ENCODE data around the gene KRT3. TPM values are rescaled to one million over a fixed set of nuclear protein-coding genes. Genes with fewer than 3 reads are reported as not detected.

Gene KRT3
- total and polyA plus RNA-seq, 4 donors, result not detected

GRCh38 chr12:52787324-52788191 is 8.4 kb downstream of the KRT3 start:
- no peak for DNase-seq (ENCODE audit: low spot score)
- 75% methylated on average over 6 of the region's 6 CpGs for WGBS
- Histone ChIP-seq H3K4me3 (ENCODE audit: low read depth in 1 of 3, low read length in 3 of 3) (no peak overlapping the region), H3K4me1 (ENCODE audit: control insufficient read depth in 4 of 4, insufficient read depth in 4 of 4, low read length in 3 of 4) (no peaks in the 10 kb centered on the region), H3K27me3 (ENCODE audit: control insufficient read depth in 4 of 4, insufficient read depth in 4 of 4, low read length in 3 of 4) (peaks cover 0 to 2% (median 0%) of the 10 kb centered on the region in 4 donors), H3K27ac (ENCODE audit: low read depth in 1 of 2, low read length in 2 of 2) (no peak overlapping the region), H3K9ac (ENCODE audit: low read depth in 1 of 2, low read length in 2 of 2) (no peak overlapping the region), H3K9me3 (ENCODE audit: control insufficient read depth in 4 of 4, low read length in 3 of 4) (no peaks in the 10 kb centered on the region), H3K36me3 (ENCODE audit: control insufficient read depth in 4 of 4, insufficient read depth in 3 of 4, low read depth in 1 of 4, low read length in 3 of 4) (no peaks in the 10 kb centered on the region)
- TF ChIP-seq RXRA (IDR thresholded peaks at IDR 0.05), result no peak
- TF ChIP-seq FOXA2 (IDR thresholded peaks at IDR 0.05), result no peak
- no peak for TF ChIP-seq HNF4G (IDR thresholded peaks at IDR 0.05)
- TF ChIP-seq YY1 (IDR thresholded peaks at IDR 0.05), result no peak
- no peak for TF ChIP-seq SP1 (IDR thresholded peaks at IDR 0.05)
- no peak for TF ChIP-seq EGR1 (IDR thresholded peaks at IDR 0.05; ENCODE audit: low read depth in 2 of 2)
- TF ChIP-seq GABPA (IDR thresholded peaks at IDR 0.05 in 1 of 2, conservative IDR thresholded peaks at IDR 0.05 in 1 of 2), result no peak
- TF ChIP-seq MAX (IDR thresholded peaks at IDR 0.05), result no peak
- TF ChIP-seq JUND (IDR thresholded peaks at IDR 0.05), result no peak
- TF ChIP-seq RAD21 (IDR thresholded peaks at IDR 0.05), result no peak

- Histone ChIP-seq H3K4me1 (ENCODE audit: control insufficient read depth in 4 of 4, insufficient read depth in 4 of 4, low read length in 3 of 4) (no peaks in the 10 kb centered on the region), H3K27ac (ENCODE audit: low read depth in 1 of 2, low read length in 2 of 2) (no peak overlapping the region), H3K9me3 (ENCODE audit: control insufficient read depth in 4 of 4, low read length in 3 of 4) (no peaks in the 10 kb centered on the region), H3K4me3 (ENCODE audit: low read depth in 1 of 3, low read length in 3 of 3) (no peak overlapping the region), H3K36me3 (ENCODE audit: control insufficient read depth in 4 of 4, insufficient read depth in 3 of 4, low read depth in 1 of 4, low read length in 3 of 4) (no peaks in the 10 kb centered on the region), H3K9ac (ENCODE audit: low read depth in 1 of 2, low read length in 2 of 2) (no peak overlapping the region), H3K27me3 (ENCODE audit: control insufficient read depth in 4 of 4, insufficient read depth in 4 of 4, low read length in 3 of 4) (peaks cover 0 to 2% (median 0%) of the 10 kb centered on the region in 4 donors)
- DNase-seq (ENCODE audit: low spot score), result no peak
- TF ChIP-seq FOXA2 (IDR thresholded peaks at IDR 0.05), result no peak
- no peak for TF ChIP-seq TAF1 (conservative IDR thresholded peaks at IDR 0.05)
- no peak for TF ChIP-seq MAX (IDR thresholded peaks at IDR 0.05)
- TF ChIP-seq HNF4G (IDR thresholded peaks at IDR 0.05), result no peak
- no peak for TF ChIP-seq JUND (IDR thresholded peaks at IDR 0.05)
- no peak for TF ChIP-seq NR2F2 (IDR thresholded peaks at IDR 0.05)
- TF ChIP-seq ATF3 (IDR thresholded peaks at IDR 0.05), result no peak
- no peak for TF ChIP-seq GABPA (IDR thresholded peaks at IDR 0.05 in 1 of 2, conservative IDR thresholded peaks at IDR 0.05 in 1 of 2)
- TF ChIP-seq EGR1 (IDR thresholded peaks at IDR 0.05; ENCODE audit: low read depth in 2 of 2), result no peak
- no peak for TF ChIP-seq FOXA1 (IDR thresholded peaks at IDR 0.05)
- 71% methylated on average over 3 of the region's 3 CpGs for WGBS
These were observed 11.0 kb downstream of the KRT3 start for GRCh38 chr12:52784909-52785308.

- H3K27me3 ChIP-seq (ENCODE audit: control insufficient read depth in 4 of 4, insufficient read depth in 4 of 4, low read length in 3 of 4), result peaks cover 0 to 2% (median 0%) of the 10 kb centered on the region in 4 donors
- H3K4me1 ChIP-seq (ENCODE audit: control insufficient read depth in 4 of 4, insufficient read depth in 4 of 4, low read length in 3 of 4), result no peaks in the 10 kb centered on the region
- DNase-seq (ENCODE audit: low spot score), result no peak
- WGBS, result 73% methylated on average over 7 of the region's 7 CpGs
- H3K9ac ChIP-seq (ENCODE audit: low read depth in 1 of 2, low read length in 2 of 2), result no peak overlapping the region
- no peak overlapping the region for H3K27ac ChIP-seq (ENCODE audit: low read depth in 1 of 2, low read length in 2 of 2)
- no peak overlapping the region for H3K4me3 ChIP-seq (ENCODE audit: low read depth in 1 of 3, low read length in 3 of 3)
- H3K36me3 ChIP-seq (ENCODE audit: control insufficient read depth in 4 of 4, insufficient read depth in 3 of 4, low read depth in 1 of 4, low read length in 3 of 4), result no peaks in the 10 kb centered on the region
- H3K9me3 ChIP-seq (ENCODE audit: control insufficient read depth in 4 of 4, low read length in 3 of 4), result no peaks in the 10 kb centered on the region
- no peak for TF ChIP-seq YY1 (IDR thresholded peaks at IDR 0.05)
- TF ChIP-seq TAF1 (conservative IDR thresholded peaks at IDR 0.05), result no peak
- TF ChIP-seq SP1 (IDR thresholded peaks at IDR 0.05), result no peak
- TF ChIP-seq FOXA1 (IDR thresholded peaks at IDR 0.05), result no peak
- TF ChIP-seq MAX (IDR thresholded peaks at IDR 0.05), result no peak
- no peak for TF ChIP-seq JUND (IDR thresholded peaks at IDR 0.05)
- TF ChIP-seq HNF4A (conservative IDR thresholded peaks at IDR 0.05), result no peak
- TF ChIP-seq REST (IDR thresholded peaks at IDR 0.05), result no peak
- no peak for TF ChIP-seq FOXA2 (IDR thresholded peaks at IDR 0.05)
- no peak for TF ChIP-seq RAD21 (IDR thresholded peaks at IDR 0.05)
- no peak for TF ChIP-seq NR2F2 (IDR thresholded peaks at IDR 0.05)
- no peak for TF ChIP-seq ZBTB33 (IDR thresholded peaks at IDR 0.05)
These were observed 12.2 kb downstream of the KRT3 start for GRCh38 chr12:52783563-52784316.

Data from liver (tissue), 9 donors.